ENCODE results near the gene NAA25. TPM values are rescaled to one million over a fixed set of nuclear protein-coding genes. Genes with fewer than 3 reads are reported as not detected.

Gene NAA25
- total RNA-seq, 2 donors from 2014 or later: 14.3 to 19.7 TPM

Small RNA genes within 50 kb of the gene (microRNA-seq; reads per million reads assigned to microRNA genes)
- not detected for gene MIR3657

Other genes starting within 250 kb of the NAA25 start
- gene TMEM116, start 95.6 kb downstream of the NAA25 start, total RNA-seq: 1 to 10 TPM; 5.2 to 8.5 TPM
- gene ERP29, start 95.4 kb downstream of the NAA25 start, total RNA-seq: 100 to 1,000 TPM; 136 to 152 TPM
- gene TRAFD1, start 16.8 kb upstream of the NAA25 start, total RNA-seq: 10 to 100 TPM; 22.8 to 37.2 TPM